Parathyroid adenoma (tissue), 2 donors: ENCODE data around the gene CRISPLD2.

Experiments
- H2AFZ ChIP-seq: fragments of 300-600 bp; sonication (generic); one replicate; pipeline ENCODE4 v1.7.0; 2017; ENCODE audit warnings: antibody characterized with exemption, mild to moderate bottlenecking
- H3K27ac ChIP-seq: fragments of 300-600 bp; sonication (generic); one replicate; pipeline ENCODE4 v1.7.0; 2017
- H3K27me3 ChIP-seq: fragments of 300-600 bp; sonication (generic); one replicate; pipeline ENCODE4 v1.7.0; 2017; ENCODE audit warnings: low read length; ENCODE audit not compliant: control insufficient read depth, insufficient read depth
- H3K36me3 ChIP-seq: fragments of 300-600 bp; sonication (generic); one replicate; pipeline ENCODE4 v1.7.0; 2017; ENCODE audit warnings: low read length; ENCODE audit not compliant: control insufficient read depth, insufficient read depth
- H3K4me1 ChIP-seq: fragments of 300-600 bp; sonication (generic); one replicate; pipeline ENCODE4 v1.7.0; 2017; ENCODE audit warnings: control low read depth
- H3K4me2 ChIP-seq: fragments of 300-600 bp; sonication (generic); one replicate; pipeline ENCODE4 v1.7.0; 2017; ENCODE audit warnings: low read length
- H3K4me3 ChIP-seq: fragments of 300-600 bp; sonication (generic); one replicate; pipeline ENCODE4 v1.7.0; 2017; ENCODE audit warnings: low read depth, low read length
- H3K79me2 ChIP-seq: fragments of 300-600 bp; sonication (generic); one replicate; pipeline ENCODE4 v1.7.0; 2017; ENCODE audit warnings: control low read depth
- H3K9ac ChIP-seq: fragments of 300-600 bp; sonication (generic); one replicate; pipeline ENCODE4 v1.7.0; 2017; ENCODE audit warnings: mild to moderate bottlenecking
- H3K9me3 ChIP-seq: fragments of 300-600 bp; sonication (generic); one replicate; pipeline ENCODE4 v1.7.0; 2017; ENCODE audit warnings: low read length; ENCODE audit not compliant: control insufficient read depth
- CTCF ChIP-seq: fragments of 300-600 bp; sonication (generic); IDR thresholded peaks from one replicate; pipeline ENCODE4 v1.7.0; 2017; ENCODE audit warnings: antibody characterized with exemption, mild to moderate bottlenecking
- donor health status: primary hyperparathyroidism.

Gene CRISPLD2

GRCh38 chr16:84899414-84899813 is 79.6 kb downstream of the CRISPLD2 start:
- no peak overlapping the region for H3K9ac ChIP-seq
- no peaks in the 10 kb centered on the region for H3K4me1 ChIP-seq
- H3K9me3 ChIP-seq = no peaks in the 10 kb centered on the region
- H3K36me3 ChIP-seq = no peaks in the 10 kb centered on the region
- H3K4me3 ChIP-seq = no peak overlapping the region
- no peaks in the 10 kb centered on the region for H3K79me2 ChIP-seq
- H2AFZ ChIP-seq = no peak overlapping the region
- no peak for TF ChIP-seq CTCF
- H3K27me3 ChIP-seq = no peaks in the 10 kb centered on the region
- H3K4me2 ChIP-seq = no peak overlapping the region
- H3K27ac ChIP-seq = no peak overlapping the region

- no peak overlapping the region for H2AFZ ChIP-seq
- no peaks in the 10 kb centered on the region for H3K79me2 ChIP-seq
- no peaks in the 10 kb centered on the region for H3K4me1 ChIP-seq
- no peak for TF ChIP-seq CTCF
- H3K27me3 ChIP-seq = no peaks in the 10 kb centered on the region
- H3K4me3 ChIP-seq = no peak overlapping the region
- H3K27ac ChIP-seq = no peak overlapping the region
- no peak overlapping the region for H3K4me2 ChIP-seq
- no peaks in the 10 kb centered on the region for H3K9me3 ChIP-seq
- H3K9ac ChIP-seq = no peak overlapping the region
- no peaks in the 10 kb centered on the region for H3K36me3 ChIP-seq
These were observed 86.2 kb downstream of the CRISPLD2 start for GRCh38 chr16:84905965-84906460.

GRCh38 chr16:84907051-84907450 is 87.3 kb downstream of the CRISPLD2 start:
- Histone ChIP-seq H3K27ac (no peak overlapping the region), H3K4me3 (no peak overlapping the region), H3K4me2 (no peak overlapping the region), H3K79me2 (no peaks in the 10 kb centered on the region), H3K4me1 (no peaks in the 10 kb centered on the region), H3K27me3 (no peaks in the 10 kb centered on the region), H3K9ac (no peak overlapping the region), H3K9me3 (no peaks in the 10 kb centered on the region), H2AFZ (no peak overlapping the region), H3K36me3 (no peaks in the 10 kb centered on the region)
- TF ChIP-seq CTCF = no peak

- no peak for TF ChIP-seq CTCF
- H2AFZ ChIP-seq = no peak overlapping the region
- H3K9ac ChIP-seq = no peak overlapping the region
- no peaks in the 10 kb centered on the region for H3K4me1 ChIP-seq
- H3K9me3 ChIP-seq = no peaks in the 10 kb centered on the region
- H3K4me2 ChIP-seq = no peak overlapping the region
- H3K79me2 ChIP-seq = no peaks in the 10 kb centered on the region
- no peaks in the 10 kb centered on the region for H3K27me3 ChIP-seq
- no peak overlapping the region for H3K4me3 ChIP-seq
- H3K27ac ChIP-seq = no peak overlapping the region
- H3K36me3 ChIP-seq = no peaks in the 10 kb centered on the region
These were observed 87.8 kb downstream of the CRISPLD2 start for GRCh38 chr16:84907575-84907974.

- no peak overlapping the region for H3K4me2 ChIP-seq
- H2AFZ ChIP-seq = no peak overlapping the region
- no peaks in the 10 kb centered on the region for H3K79me2 ChIP-seq
- no peak overlapping the region for H3K27ac ChIP-seq
- H3K9ac ChIP-seq = no peak overlapping the region
- no peaks in the 10 kb centered on the region for H3K36me3 ChIP-seq
- no peaks in the 10 kb centered on the region for H3K27me3 ChIP-seq
- no peaks in the 10 kb centered on the region for H3K4me1 ChIP-seq
- H3K9me3 ChIP-seq = no peaks in the 10 kb centered on the region
- no peak for TF ChIP-seq CTCF
- H3K4me3 ChIP-seq = no peak overlapping the region
These were observed 89.8 kb downstream of the CRISPLD2 start for GRCh38 chr16:84909476-84910085.
